Stimulated activated CD4-positive, alpha-beta T cell treated with anti-CD3 and anti-CD28 coated beads, Interleukin-12 subunit alpha, Interleukin-12 subunit beta, amount 100 ng/mL, for 4 hours (primary cell): Measurements from ENCODE around the gene DUSP12.
"Not testable (repeated sequence)": the region's sequence is repeated elsewhere in the genome, so short reads cannot be mapped to it uniquely, and the experiment has no call there.

Experiments
- DNase-seq: peaks from one replicate; pipeline ENCODE4 v3.0.0-alpha.2; 2020

The DUSP12 gene

GRCh38 chr1:161728376-161729226, 21.0 kb upstream of the DUSP12 start:
- DNase-seq, result no peak

- no peak for DNase-seq
These were observed 19.5 kb upstream of the DUSP12 start for GRCh38 chr1:161730050-161730564.

- DNase-seq, result no peak
These were observed 18.3 kb upstream of the DUSP12 start for GRCh38 chr1:161731241-161731640.

GRCh38 chr1:161731981-161732718, 17.4 kb upstream of the DUSP12 start:
- no peak for DNase-seq

GRCh38 chr1:161733526-161733925, 16.1 kb upstream of the DUSP12 start:
- DNase-seq, result no peak

- DNase-seq, result no peak
These were observed 13.7 kb upstream of the DUSP12 start for GRCh38 chr1:161735837-161736236.

- no peak for DNase-seq
These were observed 13.1 kb upstream of the DUSP12 start for GRCh38 chr1:161736335-161736969.

GRCh38 chr1:161737625-161738024, 12.0 kb upstream of the DUSP12 start:
- DNase-seq, result no peak

GRCh38 chr1:161738627-161739287, 10.8 kb upstream of the DUSP12 start:
- no peak for DNase-seq

GRCh38 chr1:161739865-161740566, 9.6 kb upstream of the DUSP12 start:
- DNase-seq, result no peak

GRCh38 chr1:161740921-161741320, 8.7 kb upstream of the DUSP12 start:
- no peak for DNase-seq

GRCh38 chr1:161743231-161743630, 6.4 kb upstream of the DUSP12 start:
- no peak for DNase-seq

- no peak for DNase-seq
These were observed 1.8 kb upstream of the DUSP12 start for GRCh38 chr1:161747801-161748200.

- no peak for DNase-seq
These were observed 14.0 kb downstream of the DUSP12 start for GRCh38 chr1:161763522-161764098.

- DNase-seq, result peak; percentile 72
These were observed 16.8 kb downstream of the DUSP12 start, which contains the start of gene ATF6 for GRCh38 chr1:161766102-161766981. ATF6 (plus strand) TSS chr1:161766320; CDS start chr1:161766361, 41 bp downstream.

GRCh38 chr1:161768461-161768860, 18.9 kb downstream of the DUSP12 start:
- DNase-seq, result no peak

GRCh38 chr1:161768986-161769672, 19.5 kb downstream of the DUSP12 start:
- no peak for DNase-seq

GRCh38 chr1:161769673-161770045, 20.1 kb downstream of the DUSP12 start:
- not testable (repeated sequence) for DNase-seq

- no peak for DNase-seq
These were observed 20.7 kb downstream of the DUSP12 start for GRCh38 chr1:161770250-161770649.

- no peak for DNase-seq
These were observed 21.6 kb downstream of the DUSP12 start for GRCh38 chr1:161771161-161771560.
